GM18951 (cell line): ENCODE measurements around the gene EZR.

Experiments used
- POLR2A ChIP-seq: IDR thresholded peaks from 4 replicates; pipeline ENCODE4 v1.6.1; 2011; ENCODE audit warnings: mild to moderate bottlenecking; ENCODE audit not compliant: insufficient read length, insufficient read depth; ENCODE audit errors: extremely low read depth
- in situ Hi-C: fragments of 300-500 bp; cut with MboI; formaldehyde crosslinking; loops from one replicate; pipeline ENCODE4 v1.12.0; 2022; ENCODE audit warnings: low sequenced_read_pairs, mixed read lengths, inconsistent platforms; ENCODE audit not compliant: unreplicated experiment

EZR gene

GRCh38 chr6:158789115-158789917, 29.9 kb downstream of the EZR start:
- in situ Hi-C loops, result no loop called here
- no peak for TF ChIP-seq POLR2A

DNA sequence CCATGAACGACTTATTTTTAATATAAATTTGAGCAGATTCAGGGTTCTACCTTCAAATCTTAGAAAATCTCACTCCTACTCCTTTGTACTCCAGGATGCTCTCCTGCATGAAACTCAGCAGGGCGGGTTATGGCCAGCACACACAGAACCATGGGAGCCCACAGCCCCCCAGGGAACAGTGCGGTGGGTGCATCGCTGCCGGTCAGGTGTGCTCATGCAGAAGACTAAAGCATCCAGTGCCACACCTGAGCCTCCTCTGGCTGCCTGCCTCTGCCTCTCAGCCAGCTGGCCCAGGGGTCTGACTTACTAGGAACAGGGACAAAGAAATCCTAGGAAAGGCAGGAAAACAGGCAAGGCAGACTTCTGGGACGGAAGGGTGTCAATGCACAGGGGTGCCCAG, 31.8 kb downstream of the EZR start:
- TF ChIP-seq POLR2A, result no peak
- in situ Hi-C loops, result no loop called here

DNA sequence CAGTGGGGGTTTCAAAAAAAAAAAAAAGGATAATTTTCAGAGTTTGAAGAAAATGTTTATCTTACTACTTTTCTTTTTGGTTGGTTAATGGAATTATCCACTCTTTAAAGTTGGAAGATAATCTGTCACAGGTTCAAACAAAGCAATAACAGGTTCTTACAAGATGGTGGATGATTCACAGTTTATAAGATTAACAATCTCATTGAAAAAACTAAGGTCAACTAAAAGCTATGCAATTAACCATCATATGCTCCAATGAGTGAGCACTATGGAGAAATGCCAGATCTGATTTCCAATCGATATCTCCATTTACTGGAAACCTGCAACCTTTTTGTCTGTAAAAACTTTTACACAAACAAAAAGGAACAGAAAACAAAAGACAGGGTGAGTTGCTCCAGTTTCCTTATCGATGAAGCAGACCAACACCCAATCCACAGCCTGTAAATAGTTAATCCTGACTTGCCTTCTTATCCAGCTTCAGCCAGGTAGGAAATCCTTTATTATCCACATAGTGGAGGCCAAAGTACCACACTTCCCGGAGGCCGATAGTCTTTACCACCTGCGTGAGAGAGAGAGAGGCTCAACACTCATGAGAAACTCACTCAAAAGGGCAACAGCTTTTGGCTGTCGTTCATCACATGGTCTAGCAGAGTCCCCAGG, 32.4 kb downstream of the EZR start:
- TF ChIP-seq POLR2A, result no peak
- in situ Hi-C loops, result no loop called here

DNA sequence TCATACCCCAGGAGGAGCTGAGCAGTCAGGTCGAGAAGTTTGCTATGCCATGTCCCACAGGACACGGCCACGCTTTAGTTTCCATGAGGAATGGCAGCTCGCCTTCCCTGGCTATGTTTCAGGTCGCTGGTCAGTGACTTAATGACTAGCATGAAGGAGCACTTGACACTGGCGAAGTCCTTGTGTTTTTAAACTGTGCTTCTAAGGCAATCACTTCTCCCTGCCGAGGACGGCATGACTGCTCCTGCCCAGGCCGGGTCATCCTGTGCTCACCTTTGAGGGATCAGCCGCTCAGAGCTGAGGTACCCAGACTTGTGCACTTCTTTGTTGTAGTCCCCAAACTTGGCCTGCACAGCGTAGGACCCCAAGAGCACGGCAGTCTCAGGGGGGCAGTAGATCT, 34.1 kb downstream of the EZR start:
- TF ChIP-seq POLR2A, result no peak
- in situ Hi-C loops, result no loop called here

GRCh38 chr6:158784505-158784904, 34.7 kb downstream of the EZR start:
- no peak for TF ChIP-seq POLR2A
- in situ Hi-C loops, result no loop called here

- in situ Hi-C loops, result no loop called here
- no peak for TF ChIP-seq POLR2A
Observed at GRCh38 chr6:158783851-158784250, 35.3 kb downstream of the EZR start.

DNA sequence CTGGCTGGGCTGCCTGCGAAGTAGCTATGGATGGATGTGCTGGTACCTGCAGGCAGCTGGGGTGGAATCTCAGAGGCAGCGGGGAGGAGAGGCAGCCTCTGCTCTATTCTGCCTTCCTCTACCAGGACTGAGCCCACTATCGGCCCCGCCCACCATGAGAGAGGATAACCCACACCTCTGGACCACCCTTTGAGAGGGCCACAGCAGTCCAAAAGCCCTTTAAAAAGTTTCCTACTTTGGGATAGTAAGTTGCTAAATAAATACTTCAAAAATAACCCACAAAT, 36.1 kb downstream of the EZR start:
- in situ Hi-C loops, result no loop called here
- no peak for TF ChIP-seq POLR2A

- TF ChIP-seq POLR2A, result no peak
- in situ Hi-C loops, result no loop called here
Observed at GRCh38 chr6:158782432-158783166, 36.6 kb downstream of the EZR start.

DNA sequence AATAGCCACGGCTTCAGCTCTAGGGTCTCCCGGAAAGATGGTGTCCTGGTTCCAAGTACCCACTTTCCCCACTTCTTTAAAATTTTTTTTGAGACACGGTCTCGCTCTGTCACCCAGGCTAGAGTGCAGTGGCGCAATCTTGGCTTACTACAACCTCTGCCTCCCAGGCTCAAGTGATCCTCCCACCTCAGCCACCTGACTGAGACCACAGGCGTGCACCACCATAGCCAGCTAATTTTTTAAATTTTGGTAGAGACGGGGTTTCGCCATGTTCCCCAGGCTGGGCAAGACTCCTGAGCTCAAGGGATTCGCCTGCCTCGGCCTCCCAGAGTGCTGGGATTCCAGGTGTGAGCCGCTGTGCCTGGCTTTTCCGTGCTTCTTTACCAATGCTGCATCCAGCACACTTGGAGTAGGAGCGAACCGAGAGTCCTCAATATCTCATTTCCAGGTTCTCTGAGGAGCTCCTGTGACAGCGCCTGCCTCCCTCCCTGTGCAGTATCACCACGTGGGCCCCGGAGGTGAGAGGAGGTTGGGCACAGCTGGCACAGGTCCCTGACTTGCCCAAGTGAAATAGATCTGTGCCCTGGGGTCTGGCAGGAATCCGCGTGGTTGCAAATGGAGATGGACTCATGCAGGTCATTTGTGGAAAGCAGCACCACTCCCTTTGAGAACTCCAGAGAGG, 37.3 kb downstream of the EZR start:
- TF ChIP-seq POLR2A, result no peak
- in situ Hi-C loops, result no loop called here

DNA sequence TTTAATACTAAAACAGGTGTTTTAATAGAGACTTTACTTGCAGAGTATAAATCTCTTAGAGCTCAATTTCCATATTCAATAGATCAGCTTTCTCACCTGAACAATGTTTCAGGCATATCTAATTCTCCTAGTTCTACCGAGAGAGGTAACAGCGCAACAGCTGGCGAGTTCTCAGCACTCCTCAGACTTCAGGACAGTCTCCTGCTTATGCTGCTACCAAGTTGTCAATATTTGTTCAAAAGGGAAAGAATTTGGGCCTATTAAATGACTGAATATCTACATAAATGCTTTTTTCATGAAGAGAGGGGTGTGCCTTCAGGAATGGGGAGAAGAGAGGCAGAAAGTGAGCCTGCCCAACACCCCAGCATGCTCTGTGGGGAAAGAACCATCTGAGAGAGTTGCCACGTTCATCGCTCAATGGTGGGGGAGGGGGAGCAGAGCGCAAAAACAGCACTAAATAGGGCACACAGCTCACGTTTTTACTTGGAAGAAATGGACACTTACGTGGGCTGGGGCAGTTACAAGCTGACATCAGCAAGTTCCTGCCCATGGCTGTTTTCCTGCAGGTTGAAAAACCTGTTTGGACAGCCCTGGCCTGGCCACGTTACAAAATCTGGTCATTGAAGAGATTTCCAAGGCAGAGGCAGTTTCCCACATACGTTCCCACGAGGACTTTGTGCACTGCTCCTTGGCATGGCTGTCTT, 38.0 kb downstream of the EZR start:
- TF ChIP-seq POLR2A, result no peak

DNA sequence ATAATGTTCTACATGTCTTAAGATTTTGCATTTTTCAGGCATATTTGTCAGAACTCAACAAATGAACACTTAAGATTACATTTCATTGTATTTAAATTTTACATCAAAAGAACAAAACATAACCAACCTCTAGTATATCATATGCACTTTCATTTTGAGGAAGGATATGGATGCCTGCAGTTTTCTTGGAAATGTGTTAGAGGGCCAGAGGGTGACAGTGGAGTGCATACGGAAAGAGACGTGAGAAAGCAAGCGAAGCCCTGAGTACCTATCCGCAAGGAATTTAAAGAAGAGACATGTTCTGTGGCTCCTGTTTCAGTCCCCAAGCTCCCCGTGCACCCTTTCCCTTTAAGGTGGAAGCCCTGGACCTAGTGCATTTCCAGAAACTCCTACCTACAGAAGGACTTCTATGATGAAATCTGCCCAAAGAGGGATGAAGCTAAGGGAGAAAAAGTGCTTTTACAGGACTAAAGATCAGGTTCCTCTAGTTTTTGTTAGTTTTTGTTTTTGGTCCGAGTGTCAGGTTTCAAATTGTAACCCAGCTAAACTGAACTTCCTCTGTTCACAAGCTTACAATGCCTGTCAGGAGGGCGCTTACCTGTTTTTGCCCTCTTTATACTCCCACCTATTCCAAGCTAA, 38.8 kb downstream of the EZR start:
- no peak for TF ChIP-seq POLR2A
- in situ Hi-C loops, result no loop called here

More for the DNA sequence above, 38.0 kb downstream of the EZR start:
- in situ Hi-C loops, result no loop called here

- in situ Hi-C loops, result no loop called here
Observed at GRCh38 chr6:158778005-158778527, 41.1 kb downstream of the EZR start.

More at GRCh38 chr6:158778005-158778527, 41.1 kb downstream of the EZR start:
- no peak for TF ChIP-seq POLR2A
